ENCODE measurements around the gene MAGEB4.

The MAGEB4 gene

DNA sequence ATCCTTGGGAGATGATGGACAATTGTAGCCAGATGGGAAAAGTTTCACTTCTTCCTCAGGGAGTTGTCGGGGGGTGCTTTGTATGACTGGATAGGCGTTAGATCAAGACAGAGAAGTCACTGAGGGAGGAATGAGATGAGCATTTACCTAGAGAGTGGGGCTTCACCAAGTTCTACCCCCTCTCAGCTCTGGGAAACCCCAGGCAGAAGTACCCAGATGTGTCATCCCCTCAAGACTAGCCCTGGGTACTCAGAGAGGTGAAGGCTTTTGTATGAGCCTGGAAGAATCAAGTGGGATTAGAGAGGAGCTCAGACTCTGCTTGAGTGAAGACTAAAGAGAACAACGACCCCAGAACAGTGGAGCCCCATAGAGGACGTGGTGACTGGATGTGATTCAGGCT lies 7.1 kb downstream of the MAGEB4 start:
- Histone ChIP-seq H3K4me3 (ENCODE audit: low read length) (no peak overlapping the region), H3K27ac (ENCODE audit: low read depth, low read length) (no peak overlapping the region), H3K4me1 (ENCODE audit: control insufficient read depth, insufficient read depth, low read length) (no peaks in the 10 kb centered on the region), H3K36me3 (ENCODE audit: control insufficient read depth, insufficient read depth, low read length) (no peaks in the 10 kb centered on the region), H3K27me3 (ENCODE audit: control insufficient read depth, insufficient read depth, low read length) (no peaks in the 10 kb centered on the region), H3K9ac (ENCODE audit: low read length) (no peak overlapping the region)

- H3K4me3 ChIP-seq (ENCODE audit: low read length), result no peak overlapping the region
- no peak overlapping the region for H3K27ac ChIP-seq (ENCODE audit: low read depth, low read length)
- no peaks in the 10 kb centered on the region for H3K4me1 ChIP-seq (ENCODE audit: control insufficient read depth, insufficient read depth, low read length)
- no peak overlapping the region for H3K9ac ChIP-seq (ENCODE audit: low read length)
- H3K36me3 ChIP-seq (ENCODE audit: control insufficient read depth, insufficient read depth, low read length), result no peaks in the 10 kb centered on the region
- no peaks in the 10 kb centered on the region for H3K27me3 ChIP-seq (ENCODE audit: control insufficient read depth, insufficient read depth, low read length)
Measured at GRCh38 chrX:30253257-30253656, 11.5 kb downstream of the MAGEB4 start.

- Histone ChIP-seq H3K4me1 (ENCODE audit: control insufficient read depth, insufficient read depth, low read length) (no peaks in the 10 kb centered on the region), H3K4me3 (ENCODE audit: low read length) (no peak overlapping the region), H3K36me3 (ENCODE audit: control insufficient read depth, insufficient read depth, low read length) (no peaks in the 10 kb centered on the region), H3K27ac (ENCODE audit: low read depth, low read length) (no peak overlapping the region), H3K9ac (ENCODE audit: low read length) (no peak overlapping the region), H3K27me3 (ENCODE audit: control insufficient read depth, insufficient read depth, low read length) (no peaks in the 10 kb centered on the region)
Measured at GRCh38 chrX:30259927-30260326, 18.1 kb downstream of the MAGEB4 start.

DNA sequence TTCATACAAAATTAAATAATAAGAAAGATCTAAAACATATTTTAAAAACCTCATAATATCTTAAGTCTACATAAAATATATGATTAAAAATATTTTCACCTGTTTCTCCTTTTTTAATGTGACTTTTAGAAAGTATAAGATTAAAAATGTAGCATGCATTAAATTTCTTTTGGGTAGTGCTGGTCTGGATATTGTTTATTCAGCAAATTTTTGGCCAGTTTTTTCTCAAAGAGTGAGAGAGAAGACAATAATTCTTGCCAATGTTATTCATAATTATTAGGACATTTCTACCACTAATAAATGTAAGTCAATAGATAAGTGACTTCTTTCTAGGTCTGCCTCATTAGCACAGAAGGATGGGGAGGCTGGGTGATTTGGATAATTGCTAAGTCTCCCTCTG lies 19.2 kb downstream of the MAGEB4 start:
- Histone ChIP-seq H3K4me1 (ENCODE audit: control insufficient read depth, insufficient read depth, low read length) (no peaks in the 10 kb centered on the region), H3K36me3 (ENCODE audit: control insufficient read depth, insufficient read depth, low read length) (no peaks in the 10 kb centered on the region), H3K9ac (ENCODE audit: low read length) (no peak overlapping the region), H3K4me3 (ENCODE audit: low read length) (no peak overlapping the region), H3K27ac (ENCODE audit: low read depth, low read length) (no peak overlapping the region), H3K27me3 (ENCODE audit: control insufficient read depth, insufficient read depth, low read length) (no peaks in the 10 kb centered on the region)

GRCh38 chrX:30262763-30263162 lies 21.0 kb downstream of the MAGEB4 start:
- H3K27ac ChIP-seq (ENCODE audit: low read depth, low read length), result no peak overlapping the region

GRCh38 chrX:30270639-30271038 lies 28.8 kb downstream of the MAGEB4 start:
- Histone ChIP-seq H3K27me3 (ENCODE audit: control insufficient read depth, insufficient read depth, low read length) (no peaks in the 10 kb centered on the region), H3K36me3 (ENCODE audit: control insufficient read depth, insufficient read depth, low read length) (no peaks in the 10 kb centered on the region), H3K27ac (ENCODE audit: low read depth, low read length) (no peak overlapping the region), H3K4me1 (ENCODE audit: control insufficient read depth, insufficient read depth, low read length) (no peaks in the 10 kb centered on the region), H3K4me3 (ENCODE audit: low read length) (no peak overlapping the region), H3K9ac (ENCODE audit: low read length) (no peak overlapping the region)

More at GRCh38 chrX:30262763-30263162, 21.0 kb downstream of the MAGEB4 start:
- no peaks in the 10 kb centered on the region for H3K36me3 ChIP-seq (ENCODE audit: control insufficient read depth, insufficient read depth, low read length)
- H3K27me3 ChIP-seq (ENCODE audit: control insufficient read depth, insufficient read depth, low read length), result no peaks in the 10 kb centered on the region
- no peaks in the 10 kb centered on the region for H3K4me1 ChIP-seq (ENCODE audit: control insufficient read depth, insufficient read depth, low read length)
- no peak overlapping the region for H3K9ac ChIP-seq (ENCODE audit: low read length)
- H3K4me3 ChIP-seq (ENCODE audit: low read length), result no peak overlapping the region

DNA sequence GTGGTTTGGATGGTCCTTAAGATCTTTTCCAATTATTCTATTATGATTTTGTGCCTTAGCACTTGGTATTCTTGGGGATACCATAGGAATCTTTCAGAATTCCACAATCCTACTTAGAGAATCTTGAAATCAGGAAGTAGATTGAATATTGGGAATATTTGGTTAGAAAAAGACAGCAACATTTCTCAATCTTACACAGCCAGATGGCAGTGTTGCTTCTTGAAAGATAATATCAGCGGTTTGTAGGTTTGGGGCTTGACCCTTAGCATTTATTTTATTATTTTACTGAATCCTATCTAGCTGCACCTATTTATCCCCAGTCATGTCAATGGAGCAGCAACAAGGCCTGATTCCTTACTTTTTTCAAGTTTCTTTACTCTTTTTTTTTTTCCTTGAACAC lies 33.7 kb downstream of the MAGEB4 start:
- Histone ChIP-seq H3K36me3 (ENCODE audit: control insufficient read depth, insufficient read depth, low read length) (no peaks in the 10 kb centered on the region), H3K27me3 (ENCODE audit: control insufficient read depth, insufficient read depth, low read length) (no peaks in the 10 kb centered on the region), H3K9ac (ENCODE audit: low read length) (no peak overlapping the region), H3K27ac (ENCODE audit: low read depth, low read length) (no peak overlapping the region), H3K4me3 (ENCODE audit: low read length) (no peak overlapping the region), H3K4me1 (ENCODE audit: control insufficient read depth, insufficient read depth, low read length) (no peaks in the 10 kb centered on the region)

DNA sequence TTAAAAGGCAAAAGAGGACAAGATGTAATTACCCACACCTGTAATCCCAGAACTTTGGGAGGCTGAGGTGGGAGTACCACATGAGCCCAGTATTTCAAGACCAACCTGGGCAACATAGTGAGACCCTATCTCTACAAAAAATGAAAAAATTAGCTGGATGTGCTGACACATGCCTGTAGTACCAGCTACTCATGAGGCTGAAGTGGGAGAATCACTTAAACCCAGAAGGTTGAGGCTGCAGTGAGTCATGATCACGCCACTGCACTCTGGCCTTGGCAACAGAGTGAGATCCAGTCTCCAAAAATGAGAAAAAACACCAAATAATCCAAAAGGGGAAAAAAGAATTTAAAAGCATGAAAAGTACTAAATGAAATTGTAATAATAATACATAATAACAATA lies 36.6 kb downstream of the MAGEB4 start:
- H3K27me3 ChIP-seq (ENCODE audit: control insufficient read depth, insufficient read depth, low read length), result no peaks in the 10 kb centered on the region
- H3K4me1 ChIP-seq (ENCODE audit: control insufficient read depth, insufficient read depth, low read length), result no peaks in the 10 kb centered on the region
- H3K36me3 ChIP-seq (ENCODE audit: control insufficient read depth, insufficient read depth, low read length), result no peaks in the 10 kb centered on the region
- no peak overlapping the region for H3K9ac ChIP-seq (ENCODE audit: low read length)
- no peak overlapping the region for H3K27ac ChIP-seq (ENCODE audit: low read depth, low read length)
- H3K4me3 ChIP-seq (ENCODE audit: low read length), result no peak overlapping the region

GRCh38 chrX:30280428-30280827 lies 38.6 kb downstream of the MAGEB4 start:
- no peak overlapping the region for H3K9ac ChIP-seq (ENCODE audit: low read length)
- no peaks in the 10 kb centered on the region for H3K36me3 ChIP-seq (ENCODE audit: control insufficient read depth, insufficient read depth, low read length)
- no peaks in the 10 kb centered on the region for H3K4me1 ChIP-seq (ENCODE audit: control insufficient read depth, insufficient read depth, low read length)
- no peak overlapping the region for H3K4me3 ChIP-seq (ENCODE audit: low read length)
- H3K27ac ChIP-seq (ENCODE audit: low read depth, low read length), result no peak overlapping the region
- no peaks in the 10 kb centered on the region for H3K27me3 ChIP-seq (ENCODE audit: control insufficient read depth, insufficient read depth, low read length)

- Histone ChIP-seq H3K9ac (ENCODE audit: low read length) (no peak overlapping the region), H3K36me3 (ENCODE audit: control insufficient read depth, insufficient read depth, low read length) (no peaks in the 10 kb centered on the region), H3K4me1 (ENCODE audit: control insufficient read depth, insufficient read depth, low read length) (no peaks in the 10 kb centered on the region), H3K27me3 (ENCODE audit: control insufficient read depth, insufficient read depth, low read length) (no peaks in the 10 kb centered on the region), H3K27ac (ENCODE audit: low read depth, low read length) (no peak overlapping the region), H3K4me3 (ENCODE audit: low read length) (no peak overlapping the region)
Measured at GRCh38 chrX:30282527-30282926, 40.7 kb downstream of the MAGEB4 start.

DNA sequence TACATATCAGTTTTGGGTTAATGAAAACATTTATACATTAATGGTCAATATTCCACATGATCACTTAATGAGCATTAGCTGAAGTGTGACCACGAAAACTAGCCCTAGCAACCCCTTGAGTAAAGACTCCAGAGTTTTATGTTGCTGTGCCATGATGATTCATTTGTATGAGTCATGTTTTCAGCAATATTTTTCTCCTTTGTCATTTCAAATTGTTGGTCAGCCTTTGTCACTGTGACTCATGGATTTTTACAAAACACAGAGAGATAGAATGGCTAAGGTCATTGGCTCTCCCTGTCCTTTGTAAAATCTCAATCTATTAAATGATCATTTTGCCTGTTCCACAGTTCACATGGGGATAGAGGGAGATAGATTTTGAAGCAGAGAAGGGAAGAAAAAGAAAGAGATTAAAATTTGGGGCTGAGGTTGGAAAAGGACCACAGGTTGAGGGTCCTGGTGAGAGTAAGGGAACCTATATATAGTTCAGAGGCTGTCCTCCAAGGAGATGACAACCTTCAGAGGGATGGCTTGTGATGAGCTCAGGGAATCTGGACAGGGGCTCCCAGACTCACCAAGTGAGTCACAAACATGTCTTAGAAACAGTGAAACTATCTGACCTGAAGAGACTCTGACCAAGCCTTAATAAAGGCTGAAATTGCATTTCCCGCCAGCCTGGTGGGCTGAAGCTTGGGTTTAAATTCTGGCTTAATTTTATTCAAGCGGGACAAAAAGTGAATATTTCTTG lies 41.8 kb downstream of the MAGEB4 start:
- Histone ChIP-seq H3K27me3 (ENCODE audit: control insufficient read depth, insufficient read depth, low read length) (no peaks in the 10 kb centered on the region), H3K4me3 (ENCODE audit: low read length) (no peak overlapping the region), H3K4me1 (ENCODE audit: control insufficient read depth, insufficient read depth, low read length) (no peaks in the 10 kb centered on the region), H3K9ac (ENCODE audit: low read length) (no peak overlapping the region), H3K36me3 (ENCODE audit: control insufficient read depth, insufficient read depth, low read length) (no peaks in the 10 kb centered on the region), H3K27ac (ENCODE audit: low read depth, low read length) (no peak overlapping the region)

All from rectal smooth muscle tissue (tissue), 1 donor.